HepG2 (cell line): ENCODE data around the gene LRRC32.

ENCODE experiments used
- CCAR2 ChIP-seq: fragments of 200-400 bp; formaldehyde crosslinking; optimal IDR thresholded peaks from 2 replicates; pipeline ENCODE3; 2018; ENCODE audit warnings: low read depth, mild to moderate bottlenecking, low read length, moderate library complexity
- GTF2F1 ChIP-seq: fragments of 150-350 bp; IDR thresholded peaks from 2 replicates; pipeline ENCODE4 v1.6.1; 2014; ENCODE audit warnings: low read length
- HHEX ChIP-seq: IDR thresholded peaks from 2 replicates; pipeline ENCODE4 v1.6.1; 2016; ENCODE audit warnings: control low read depth
- KDM5A ChIP-seq: fragments of 200-600 bp; sonication (generic); IDR thresholded peaks from 2 replicates; pipeline ENCODE4 v1.7.0; 2018; ENCODE audit warnings: antibody characterized with exemption, mild to moderate bottlenecking, low read length, borderline replicate concordance
- NFYC ChIP-seq: IDR thresholded peaks from 2 replicates; pipeline ENCODE4 v1.6.1; 2016; ENCODE audit warnings: missing genetic modification reagents, missing compliant biosample characterization
- REPIN1 ChIP-seq: sonication (generic); formaldehyde crosslinking; IDR thresholded peaks from 2 replicates; pipeline ENCODE4 v1.8.0; 2022; ENCODE audit warnings: missing genetic modification reagents, low read depth, mild to moderate bottlenecking, borderline replicate concordance
- SCMH1 ChIP-seq: sonication (generic); formaldehyde crosslinking; IDR thresholded peaks from 2 replicates; pipeline ENCODE4 v1.9.0; 2021; ENCODE audit warnings: missing genetic modification reagents, mild to moderate bottlenecking, borderline replicate concordance
- SMC3 ChIP-seq: IDR thresholded peaks from 2 replicates; pipeline ENCODE4 v1.6.1; 2011; ENCODE audit warnings: low read length, improper control_type of control experiment
- TAF1 ChIP-seq: sonication (generic); formaldehyde crosslinking; IDR thresholded peaks from 2 replicates; pipeline ENCODE4 v1.4.0; 2020; ENCODE audit warnings: missing genetic modification reagents
- ZNF747 ChIP-seq: sonication (generic); formaldehyde crosslinking; IDR thresholded peaks from 2 replicates; pipeline ENCODE4 v1.8.1; 2023; ENCODE audit warnings: missing genetic modification reagents, mild to moderate bottlenecking, borderline replicate concordance
- ZNF772 ChIP-seq: sonication (generic); formaldehyde crosslinking; IDR thresholded peaks from 2 replicates; pipeline ENCODE4 v1.5.0; 2020; ENCODE audit warnings: mild to moderate bottlenecking, missing genetic modification reagents
- TF ChIP-seq, protein P1 (sequence below): IDR thresholded peaks from 2 replicates; pipeline ENCODE4 v1.6.1; 2012; ENCODE audit warnings: low read length, improper control_type of control experiment
- TF ChIP-seq, protein P2 (sequence below): sonication (generic); formaldehyde crosslinking; IDR thresholded peaks from 2 replicates; pipeline ENCODE4 v1.5.0; 2020; ENCODE audit warnings: mild to moderate bottlenecking, missing genetic modification reagents, moderate library complexity
- TF ChIP-seq, protein P3 (sequence below): sonication (generic); formaldehyde crosslinking; IDR thresholded peaks from 2 replicates; pipeline ENCODE4 v1.9.0; 2022; ENCODE audit warnings: missing genetic modification reagents, mild to moderate bottlenecking, borderline replicate concordance

DNA sequence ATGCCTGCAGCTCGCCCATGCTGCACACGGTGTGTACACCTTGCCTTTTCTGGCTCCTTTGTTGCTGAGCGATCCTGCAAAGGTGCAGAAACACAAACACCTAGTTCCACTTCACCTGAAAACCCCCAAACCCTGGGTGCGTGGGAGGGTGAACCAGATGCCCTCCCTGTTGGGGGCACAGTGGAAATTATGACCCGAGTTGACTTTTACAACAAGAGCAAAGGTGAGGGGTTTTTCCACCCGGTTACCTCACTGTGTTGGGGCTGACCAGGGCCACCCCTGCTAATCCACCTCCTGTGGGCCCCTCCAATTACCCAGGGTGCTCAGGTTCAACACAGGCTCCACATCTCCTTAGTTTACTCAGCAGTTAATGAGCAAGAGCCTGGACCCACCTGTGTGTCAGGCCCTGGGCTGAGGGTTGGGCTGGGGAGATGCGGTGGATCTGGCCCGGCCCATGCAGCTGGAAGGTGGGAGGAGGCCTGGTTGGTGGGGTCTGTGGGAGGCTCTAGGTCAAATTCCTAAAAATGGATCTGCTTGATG, 42.1 kb downstream of the LRRC32 start:
- TF ChIP-seq, protein P1, sequence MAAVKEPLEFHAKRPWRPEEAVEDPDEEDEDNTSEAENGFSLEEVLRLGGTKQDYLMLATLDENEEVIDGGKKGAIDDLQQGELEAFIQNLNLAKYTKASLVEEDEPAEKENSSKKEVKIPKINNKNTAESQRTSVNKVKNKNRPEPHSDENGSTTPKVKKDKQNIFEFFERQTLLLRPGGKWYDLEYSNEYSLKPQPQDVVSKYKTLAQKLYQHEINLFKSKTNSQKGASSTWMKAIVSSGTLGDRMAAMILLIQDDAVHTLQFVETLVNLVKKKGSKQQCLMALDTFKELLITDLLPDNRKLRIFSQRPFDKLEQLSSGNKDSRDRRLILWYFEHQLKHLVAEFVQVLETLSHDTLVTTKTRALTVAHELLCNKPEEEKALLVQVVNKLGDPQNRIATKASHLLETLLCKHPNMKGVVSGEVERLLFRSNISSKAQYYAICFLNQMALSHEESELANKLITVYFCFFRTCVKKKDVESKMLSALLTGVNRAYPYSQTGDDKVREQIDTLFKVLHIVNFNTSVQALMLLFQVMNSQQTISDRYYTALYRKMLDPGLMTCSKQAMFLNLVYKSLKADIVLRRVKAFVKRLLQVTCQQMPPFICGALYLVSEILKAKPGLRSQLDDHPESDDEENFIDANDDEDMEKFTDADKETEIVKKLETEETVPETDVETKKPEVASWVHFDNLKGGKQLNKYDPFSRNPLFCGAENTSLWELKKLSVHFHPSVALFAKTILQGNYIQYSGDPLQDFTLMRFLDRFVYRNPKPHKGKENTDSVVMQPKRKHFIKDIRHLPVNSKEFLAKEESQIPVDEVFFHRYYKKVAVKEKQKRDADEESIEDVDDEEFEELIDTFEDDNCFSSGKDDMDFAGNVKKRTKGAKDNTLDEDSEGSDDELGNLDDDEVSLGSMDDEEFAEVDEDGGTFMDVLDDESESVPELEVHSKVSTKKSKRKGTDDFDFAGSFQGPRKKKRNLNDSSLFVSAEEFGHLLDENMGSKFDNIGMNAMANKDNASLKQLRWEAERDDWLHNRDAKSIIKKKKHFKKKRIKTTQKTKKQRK, result no peak
- TF ChIP-seq KDM5A (no peak), HHEX (CRISPR knock-in tag) (no peak), SMC3 (no peak), SCMH1 (CRISPR knock-in tag) (no peak), GTF2F1 (no peak), ZNF772 (no peak), TAF1 (CRISPR knock-in tag) (no peak), CCAR2 (no peak), NFYC (CRISPR knock-in tag) (no peak), REPIN1 (no peak), ZNF747 (CRISPR knock-in tag) (no peak)
- TF ChIP-seq, protein P2, sequence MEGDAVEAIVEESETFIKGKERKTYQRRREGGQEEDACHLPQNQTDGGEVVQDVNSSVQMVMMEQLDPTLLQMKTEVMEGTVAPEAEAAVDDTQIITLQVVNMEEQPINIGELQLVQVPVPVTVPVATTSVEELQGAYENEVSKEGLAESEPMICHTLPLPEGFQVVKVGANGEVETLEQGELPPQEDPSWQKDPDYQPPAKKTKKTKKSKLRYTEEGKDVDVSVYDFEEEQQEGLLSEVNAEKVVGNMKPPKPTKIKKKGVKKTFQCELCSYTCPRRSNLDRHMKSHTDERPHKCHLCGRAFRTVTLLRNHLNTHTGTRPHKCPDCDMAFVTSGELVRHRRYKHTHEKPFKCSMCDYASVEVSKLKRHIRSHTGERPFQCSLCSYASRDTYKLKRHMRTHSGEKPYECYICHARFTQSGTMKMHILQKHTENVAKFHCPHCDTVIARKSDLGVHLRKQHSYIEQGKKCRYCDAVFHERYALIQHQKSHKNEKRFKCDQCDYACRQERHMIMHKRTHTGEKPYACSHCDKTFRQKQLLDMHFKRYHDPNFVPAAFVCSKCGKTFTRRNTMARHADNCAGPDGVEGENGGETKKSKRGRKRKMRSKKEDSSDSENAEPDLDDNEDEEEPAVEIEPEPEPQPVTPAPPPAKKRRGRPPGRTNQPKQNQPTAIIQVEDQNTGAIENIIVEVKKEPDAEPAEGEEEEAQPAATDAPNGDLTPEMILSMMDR, result no peak
- TF ChIP-seq, protein P3, sequence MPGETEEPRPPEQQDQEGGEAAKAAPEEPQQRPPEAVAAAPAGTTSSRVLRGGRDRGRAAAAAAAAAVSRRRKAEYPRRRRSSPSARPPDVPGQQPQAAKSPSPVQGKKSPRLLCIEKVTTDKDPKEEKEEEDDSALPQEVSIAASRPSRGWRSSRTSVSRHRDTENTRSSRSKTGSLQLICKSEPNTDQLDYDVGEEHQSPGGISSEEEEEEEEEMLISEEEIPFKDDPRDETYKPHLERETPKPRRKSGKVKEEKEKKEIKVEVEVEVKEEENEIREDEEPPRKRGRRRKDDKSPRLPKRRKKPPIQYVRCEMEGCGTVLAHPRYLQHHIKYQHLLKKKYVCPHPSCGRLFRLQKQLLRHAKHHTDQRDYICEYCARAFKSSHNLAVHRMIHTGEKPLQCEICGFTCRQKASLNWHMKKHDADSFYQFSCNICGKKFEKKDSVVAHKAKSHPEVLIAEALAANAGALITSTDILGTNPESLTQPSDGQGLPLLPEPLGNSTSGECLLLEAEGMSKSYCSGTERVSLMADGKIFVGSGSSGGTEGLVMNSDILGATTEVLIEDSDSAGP (CRISPR knock-in tag), result no peak
